HepG2 (cell line): ENCODE results near the gene NKX3-2.

Experiments used
- ARID2 ChIP-seq: sonication (generic); formaldehyde crosslinking; IDR thresholded peaks from 2 replicates; pipeline ENCODE4 v1.8.1; 2022; ENCODE audit warnings: mild to moderate bottlenecking, missing genetic modification reagents, borderline replicate concordance
- PCBP2 ChIP-seq: fragments of 200-400 bp; formaldehyde crosslinking; optimal IDR thresholded peaks from 2 replicates; pipeline ENCODE3; 2018; ENCODE audit warnings: low read length, low read depth; ENCODE audit not compliant: poor library complexity, severe bottlenecking
- ZNF75D ChIP-seq: sonication (generic); formaldehyde crosslinking; IDR thresholded peaks from 2 replicates; pipeline ENCODE4 v1.8.1; 2023; ENCODE audit warnings: missing genetic modification reagents, mild to moderate bottlenecking, borderline replicate concordance

DNA sequence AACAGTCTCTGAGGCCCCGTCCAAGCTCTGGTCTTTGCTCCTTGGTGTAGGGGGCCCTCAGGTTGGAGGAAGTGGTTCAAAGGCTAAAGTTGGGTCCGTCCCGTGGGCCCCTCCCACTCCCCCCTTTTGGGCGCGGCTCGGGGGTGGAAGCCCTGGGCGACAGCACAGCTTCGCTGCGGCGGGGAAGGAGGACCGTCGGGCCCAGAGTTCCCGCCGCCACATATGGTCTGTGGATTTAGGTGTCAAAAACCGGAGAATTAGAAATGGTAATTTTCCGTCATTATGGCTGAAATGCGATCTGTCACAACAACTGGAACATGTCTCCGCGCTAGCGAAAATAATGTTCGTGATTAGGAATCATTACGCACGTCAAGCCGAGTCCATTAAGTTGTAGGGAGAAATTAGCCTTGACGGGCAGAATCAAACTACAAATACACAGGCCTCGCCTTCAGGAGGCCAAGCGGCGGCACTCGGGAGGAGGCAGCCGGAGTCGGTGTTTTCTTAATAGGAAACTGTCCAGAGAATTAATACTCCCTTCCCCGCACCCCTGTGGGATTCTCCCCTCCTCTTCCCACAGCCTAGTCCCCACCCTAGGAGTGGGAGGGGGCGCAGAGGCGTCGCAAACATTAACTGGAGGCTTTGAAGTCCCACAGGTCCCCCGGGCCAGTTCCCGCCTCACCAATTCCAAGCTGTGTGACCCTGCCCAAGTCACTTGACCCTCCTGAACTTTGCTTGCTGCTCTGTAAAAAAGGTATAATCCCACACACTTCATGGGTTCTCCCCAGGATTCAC is 15.0 kb downstream of the NKX3-2 start:
- no peak for TF ChIP-seq ARID2 (CRISPR knock-in tag)
- no peak for TF ChIP-seq ZNF75D (CRISPR knock-in tag)
- no peak for TF ChIP-seq PCBP2
